ENCODE data around the gene TMEM59L. TPM values are rescaled to one million over a fixed set of nuclear protein-coding genes. Genes with fewer than 3 reads are reported as not detected.

The TMEM59L gene
- total and polyA plus RNA-seq, 2 of the 4 experiments (the other 2 are of a cell fraction), result under 0.01 to 5.9 TPM

- no peak for TF ChIP-seq MXI1 (IDR thresholded peaks at IDR 0.05; ENCODE audit: borderline replicate concordance, low read depth, low read length)
Observed at GRCh38 chr19:18659281-18660050, 46.8 kb downstream of the TMEM59L start (continued).

- peak overlapping the region; percentile 90 for H3K4ac ChIP-seq (ENCODE audit: low read depth, low read length)
- peak overlapping the region; percentile 93 to 96 for H4K8ac ChIP-seq (ENCODE audit: low read depth in 2 of 2, low read length in 2 of 2)
- H2BK15ac ChIP-seq (ENCODE audit: low read depth, low read length), result peak overlapping the region; percentile 86; the same call in 2 of the 3 replicates
- H3K4me2 ChIP-seq (ENCODE audit: low read depth, low read length), result peak overlapping the region; percentile 3
- in situ Hi-C loops (cut with MboI; ENCODE audit: low sequenced_read_pairs), result no loop called here
- WGBS, 2 experiments (ENCODE audit: extremely low coverage in 2 of 2, insufficient read length in 1 of 2), result 52% methylated on average over 10 of the region's 37 CpGs; no CpG with 5 or more reads in 1 of the 2 experiments
- intact Hi-C loops (cut with micrococcal nuclease), result no loop called here
- H3K27ac ChIP-seq (ENCODE audit: insufficient read depth, low read length), result peak overlapping the region; percentile 56
- peak overlapping the region; percentile 71 for H2BK20ac ChIP-seq (ENCODE audit: low read depth, low read length)
- peak overlapping the region; percentile 69 for H3K23ac ChIP-seq (ENCODE audit: low read depth, low read length)
- peaks cover 25% of the 10 kb centered on the region for H3K9me1 ChIP-seq (ENCODE audit: insufficient read depth, low read length)
- peak overlapping the region; percentile 47 for H3K18ac ChIP-seq (ENCODE audit: low read depth, low read length)
- peaks cover 27 to 62% of the 10 kb centered on the region in 2 experiments for H3K79me1 ChIP-seq (ENCODE audit: low read depth in 1 of 2, low read length in 2 of 2)
- TF ChIP-seq BHLHE40 (IDR thresholded peaks at IDR 0.05; ENCODE audit: low read depth, low read length) (peak; percentile 87), RFX5 (IDR thresholded peaks at IDR 0.05; ENCODE audit: low read depth, low read length) (no peak), NFE2L2 (IDR thresholded peaks at IDR 0.05; ENCODE audit: low read depth, low read length) (no peak; the same call in 1 of the 2 replicates), MAZ (IDR thresholded peaks at IDR 0.05; ENCODE audit: borderline replicate concordance, low read depth, low read length) (peak; percentile 50; the same call in 1 of the 2 replicates), ELK1 (IDR thresholded peaks at IDR 0.05; ENCODE audit: borderline replicate concordance, low read depth, low read length) (no peak), FOS (IDR thresholded peaks at IDR 0.05; ENCODE audit: low read depth, low read length) (peak; percentile 96), CEBPB (IDR thresholded peaks at IDR 0.05; ENCODE audit: low read depth, low read length) (no peak), SMC3 (IDR thresholded peaks at IDR 0.05; ENCODE audit: low read depth, low read length) (peak; percentile 4; the same call in 1 of the 2 replicates), USF2 (IDR thresholded peaks at IDR 0.05; ENCODE audit: low read depth, low read length) (peak; percentile 58; the same call in 1 of the 2 replicates), POLR2A (IDR thresholded peaks at IDR 0.05; ENCODE audit: low read depth, low read length) (no peak; the same call in 1 of the 2 replicates)
- H4K5ac ChIP-seq (ENCODE audit: low read depth, low read length), result peak overlapping the region; percentile 73
- peak overlapping the region; percentile 7; the same call in 1 of the 2 replicates for H3K9ac ChIP-seq (ENCODE audit: low read depth, low read length)
- DNase-seq, result peak; percentile 69
- dilution Hi-C loops (cut with HindIII; ENCODE audit: low sequenced_read_pairs, unreplicated experiment), result no loop called here
- H2AK9ac ChIP-seq (replicated peaks; ENCODE audit: low read depth, low read length, poor library complexity), result peak overlapping the region; percentile 93
- H2AFZ ChIP-seq (replicated peaks; ENCODE audit: low read length, poor library complexity), result peak overlapping the region; percentile 84
- peaks cover 4% of the 10 kb centered on the region; the same call in 1 of the 2 replicates for H3K36me3 ChIP-seq (ENCODE audit: control insufficient read depth, insufficient read depth, low read length)
- ATAC-seq (ENCODE audit: low read depth), result peak; percentile 85
- no peaks in the 10 kb centered on the region for H3K27me3 ChIP-seq (ENCODE audit: control insufficient read depth, insufficient read depth, low read length)
- H3K9me3 ChIP-seq (ENCODE audit: control insufficient read depth, insufficient read depth, low read length), result no peaks in the 10 kb centered on the region
- peak overlapping the region; percentile 82 for H2AK5ac ChIP-seq (ENCODE audit: low read depth, low read length)
- H4K91ac ChIP-seq (ENCODE audit: insufficient read depth, low read depth, low read length), result peak overlapping the region; percentile 98
- peak overlapping the region; percentile 96 for H3K14ac ChIP-seq (replicated peaks; ENCODE audit: low read depth, low read length)
- H4K20me1 ChIP-seq (ENCODE audit: insufficient read depth, low read length), result peaks cover 5% of the 10 kb centered on the region
- BruUV-seq (replicated peaks), result no TSS peak
- H2BK120ac ChIP-seq (ENCODE audit: low read depth, low read length), result peak overlapping the region; percentile 86
- peak overlapping the region; percentile 77 for H2BK5ac ChIP-seq (ENCODE audit: low read depth, low read length, poor library complexity, severe bottlenecking)
- no peak overlapping the region for H3K4me3 ChIP-seq (ENCODE audit: insufficient read depth, low read depth, low read length)
- POLR2A ChIA-PET (ENCODE audit: unreplicated experiment), result no interaction called here
- peak overlapping the region; percentile 64 for H3K56ac ChIP-seq (ENCODE audit: extremely low read depth, insufficient read depth, low read length)
- H3K4me1 ChIP-seq (ENCODE audit: control insufficient read depth, insufficient read depth, low read length), result peaks cover 41% of the 10 kb centered on the region
- CTCF ChIA-PET, result interaction anchor here (0.6 kb wide), 1 partner anchor 74 kb away, joined by 3 read pairs; no protein-coding TSS in a partner anchor
Observed at GRCh38 chr19:18660051-18660910, 47.6 kb downstream of the TMEM59L start.

Measured in IMR-90 (cell line).